Measurements from ENCODE around the gene KCNAB3.

The KCNAB3 gene

GRCh38 chr17:7940743-7941142 is 11.1 kb upstream of the KCNAB3 start:
- DNase-seq (ENCODE audit: low read depth in 2 of 2) = no peak

GRCh38 chr17:7940034-7940433 is 10.4 kb upstream of the KCNAB3 start:
- DNase-seq (ENCODE audit: low read depth in 2 of 2) = no peak

GRCh38 chr17:7935859-7936258 is 6.2 kb upstream of the KCNAB3 start:
- DNase-seq (ENCODE audit: low read depth in 2 of 2) = no peak

GRCh38 chr17:7932949-7933348 is 3.3 kb upstream of the KCNAB3 start:
- no peak for DNase-seq (ENCODE audit: low read depth in 2 of 2)

GRCh38 chr17:7932483-7932891 is 2.8 kb upstream of the KCNAB3 start:
- DNase-seq (ENCODE audit: low read depth in 2 of 2) = no peak

GRCh38 chr17:7931709-7932482 is 2.2 kb upstream of the KCNAB3 start, which contains the start of the genes CNTROB and TRAPPC1:
TSS of gene CNTROB (plus strand) at chr17:7932206. CDS start at chr17:7933080, 874 bp downstream.
TSS of gene TRAPPC1 (minus strand) at chr17:7931946. CDS start at chr17:7931829, 117 bp downstream.
- DNase-seq (ENCODE audit: low read depth in 2 of 2) = peak; percentile 98 to 99

GRCh38 chr17:7930841-7931631 is 1.4 kb upstream of the KCNAB3 start:
- no peak for DNase-seq (ENCODE audit: low read depth in 2 of 2)

- DNase-seq (ENCODE audit: low read depth in 2 of 2) = no peak
Measured at GRCh38 chr17:7927596-7927995, 2.1 kb downstream of the KCNAB3 start.

- peak; percentile 70 to 78 for DNase-seq (ENCODE audit: low read depth in 2 of 2)
Measured at GRCh38 chr17:7922845-7923628, 6.6 kb downstream of the KCNAB3 start.

GRCh38 chr17:7922269-7922844 is 7.3 kb downstream of the KCNAB3 start:
- no peak for DNase-seq (ENCODE audit: low read depth in 2 of 2)

- no peak for DNase-seq (ENCODE audit: low read depth in 2 of 2)
Measured at GRCh38 chr17:7916808-7917207, 12.8 kb downstream of the KCNAB3 start.

- no peak for DNase-seq (ENCODE audit: low read depth in 2 of 2)
Measured at GRCh38 chr17:7916385-7916682, 13.3 kb downstream of the KCNAB3 start.

- DNase-seq (ENCODE audit: low read depth in 2 of 2) = peak; percentile 73 to 79
Measured at GRCh38 chr17:7915611-7916384, 13.9 kb downstream of the KCNAB3 start, which contains the start of gene RNF227. TSS of gene RNF227 (minus strand) at chr17:7916289. CDS start at chr17:7916195, 94 bp downstream.

GRCh38 chr17:7915179-7915610 is 14.5 kb downstream of the KCNAB3 start:
- no peak for DNase-seq (ENCODE audit: low read depth in 2 of 2)

GRCh38 chr17:7912927-7913524 is 16.6 kb downstream of the KCNAB3 start:
- DNase-seq (ENCODE audit: low read depth in 2 of 2) = no peak

- no peak for DNase-seq (ENCODE audit: low read depth in 2 of 2)
Measured at GRCh38 chr17:7911116-7911515, 18.5 kb downstream of the KCNAB3 start.

GRCh38 chr17:7910711-7911110 is 18.9 kb downstream of the KCNAB3 start:
- DNase-seq (ENCODE audit: low read depth in 2 of 2) = no peak

GRCh38 chr17:7910281-7910680 is 19.4 kb downstream of the KCNAB3 start:
- DNase-seq (ENCODE audit: low read depth in 2 of 2) = no peak

- DNase-seq (ENCODE audit: low read depth in 2 of 2) = no peak
Measured at GRCh38 chr17:7909089-7909488, 20.6 kb downstream of the KCNAB3 start.

All from stimulated activated CD4-positive, alpha-beta T cell treated with anti-CD3 and anti-CD28 coated beads, Interleukin-1b, Interleukin-23, amount 100 ng/mL, for 4 hours (primary cell).